MG63 (cell line): ENCODE results near the gene DLG1. TPM values are rescaled to one million over a fixed set of nuclear protein-coding genes. Genes with fewer than 3 reads are reported as not detected.

Source experiments
- DNase-seq: peaks from one replicate; pipeline ENCODE4 v3.0.0-alpha.2; 2020
- H3K27me3 ChIP-seq: fragments of 250-450 bp; sonication (Bioruptor Pico); 2 replicates; pipeline ENCODE4 v1.5.1; 2020; ENCODE audit warnings: mild to moderate bottlenecking, moderate library complexity
- H3K36me3 ChIP-seq: fragments of 250-450 bp; sonication (Bioruptor Pico); 2 replicates; pipeline ENCODE4 v1.5.1; 2020; ENCODE audit warnings: mild to moderate bottlenecking, moderate library complexity
- H3K4me3 ChIP-seq: fragments of 250-450 bp; sonication (Bioruptor Pico); 2 replicates; pipeline ENCODE4 v1.5.1; 2020; ENCODE audit warnings: mild to moderate bottlenecking, moderate library complexity
- H3K9me3 ChIP-seq: fragments of 250-450 bp; sonication (Bioruptor Pico); 2 replicates; pipeline ENCODE4 v1.5.1; 2020; ENCODE audit warnings: mild to moderate bottlenecking, moderate library complexity
- total RNA-seq: library from RNA; depleted of rRNA; stranded (reverse); fragments of >200 nt; shearing (Covaris generic); gene quantifications from 2 replicates; pipeline ENCODE4 v1.2.3, GENCODE V29; 2014; ENCODE audit warnings: low replicate concordance

Gene DLG1
- total RNA-seq, 1 experiment from 2014 or later: 21.3 TPM

GRCh38 chr3:197006446-197006845 is 292.0 kb downstream of the DLG1 start:
- no peaks in the 10 kb centered on the region for H3K36me3 ChIP-seq
- no peak overlapping the region for H3K4me3 ChIP-seq
- no peaks in the 10 kb centered on the region for H3K9me3 ChIP-seq
- DNase-seq: no peak
- H3K27me3 ChIP-seq: no peaks in the 10 kb centered on the region

GRCh38 chr3:197003461-197004385 is 294.7 kb downstream of the DLG1 start:
- Histone ChIP-seq H3K9me3 (0 out of 2 replicates have a peak, but pooled peaks cover 1% of the 10 kb centered on the region), H3K36me3 (no peaks in the 10 kb centered on the region), H3K27me3 (no peaks in the 10 kb centered on the region), H3K4me3 (peak overlapping the region; percentile 47)
- DNase-seq: no peak

- Histone ChIP-seq H3K36me3 (no peaks in the 10 kb centered on the region), H3K4me3 (no peak overlapping the region; the same call in 1 of the 2 replicates), H3K9me3 (0 out of 2 replicates have a peak, but pooled peaks cover 2% of the 10 kb centered on the region), H3K27me3 (no peaks in the 10 kb centered on the region)
- DNase-seq: peak; percentile 72
Measured at GRCh38 chr3:197002701-197003454, 295.5 kb downstream of the DLG1 start.

- no peaks in the 10 kb centered on the region for H3K27me3 ChIP-seq
- H3K36me3 ChIP-seq: no peaks in the 10 kb centered on the region
Measured at GRCh38 chr3:197001972-197002700, 296.3 kb downstream of the DLG1 start.

GRCh38 chr3:197001106-197001971 is 297.1 kb downstream of the DLG1 start:
- DNase-seq: no peak
- 0 out of 2 replicates have a peak, but pooled peaks cover 2% of the 10 kb centered on the region for H3K9me3 ChIP-seq
- H3K27me3 ChIP-seq: no peaks in the 10 kb centered on the region
- no peaks in the 10 kb centered on the region for H3K36me3 ChIP-seq
- H3K4me3 ChIP-seq: no peak overlapping the region

More at GRCh38 chr3:197001972-197002700, 296.3 kb downstream of the DLG1 start:
- Histone ChIP-seq H3K4me3 (no peak overlapping the region), H3K9me3 (0 out of 2 replicates have a peak, but pooled peaks cover 2% of the 10 kb centered on the region)
- no peak for DNase-seq

GRCh38 chr3:197000211-197000610 is 298.2 kb downstream of the DLG1 start:
- H3K27me3 ChIP-seq: no peaks in the 10 kb centered on the region
- H3K36me3 ChIP-seq: no peaks in the 10 kb centered on the region
- H3K9me3 ChIP-seq: 0 out of 2 replicates have a peak, but pooled peaks cover 2% of the 10 kb centered on the region
- DNase-seq: no peak
- H3K4me3 ChIP-seq: no peak overlapping the region

- Histone ChIP-seq H3K9me3 (0 out of 2 replicates have a peak, but pooled peaks cover 2% of the 10 kb centered on the region), H3K27me3 (no peaks in the 10 kb centered on the region)
Measured at GRCh38 chr3:196998966-196999760, 299.2 kb downstream of the DLG1 start.

GRCh38 chr3:196997311-196997710 is 301.1 kb downstream of the DLG1 start:
- Histone ChIP-seq H3K4me3 (no peak overlapping the region), H3K36me3 (no peaks in the 10 kb centered on the region), H3K27me3 (no peaks in the 10 kb centered on the region), H3K9me3 (0 out of 2 replicates have a peak, but pooled peaks cover 2% of the 10 kb centered on the region)
- no peak for DNase-seq

More at GRCh38 chr3:196998966-196999760, 299.2 kb downstream of the DLG1 start:
- H3K36me3 ChIP-seq: no peaks in the 10 kb centered on the region
- H3K4me3 ChIP-seq: no peak overlapping the region
- DNase-seq: no peak

- Histone ChIP-seq H3K9me3 (0 out of 2 replicates have a peak, but pooled peaks cover 2% of the 10 kb centered on the region), H3K27me3 (no peaks in the 10 kb centered on the region), H3K36me3 (no peaks in the 10 kb centered on the region), H3K4me3 (no peak overlapping the region)
- DNase-seq: no peak
Measured at GRCh38 chr3:196996454-196997265, 301.8 kb downstream of the DLG1 start.

GRCh38 chr3:196995646-196996355 is 302.6 kb downstream of the DLG1 start:
- Histone ChIP-seq H3K4me3 (no peak overlapping the region), H3K36me3 (no peaks in the 10 kb centered on the region), H3K27me3 (no peaks in the 10 kb centered on the region), H3K9me3 (0 out of 2 replicates have a peak, but pooled peaks cover 2% of the 10 kb centered on the region)
- no peak for DNase-seq

GRCh38 chr3:196995027-196995426 is 303.4 kb downstream of the DLG1 start:
- H3K27me3 ChIP-seq: no peaks in the 10 kb centered on the region
- no peak overlapping the region for H3K4me3 ChIP-seq
- DNase-seq: no peak
- 0 out of 2 replicates have a peak, but pooled peaks cover 2% of the 10 kb centered on the region for H3K9me3 ChIP-seq
- H3K36me3 ChIP-seq: no peaks in the 10 kb centered on the region

- H3K36me3 ChIP-seq: no peaks in the 10 kb centered on the region
Measured at GRCh38 chr3:196994056-196994455, 304.4 kb downstream of the DLG1 start.

More at GRCh38 chr3:196994056-196994455, 304.4 kb downstream of the DLG1 start:
- H3K27me3 ChIP-seq: no peaks in the 10 kb centered on the region
- H3K9me3 ChIP-seq: 0 out of 2 replicates have a peak, but pooled peaks cover 2% of the 10 kb centered on the region
- DNase-seq: no peak
- H3K4me3 ChIP-seq: no peak overlapping the region
